SU-DHL-6 (cell line): ENCODE measurements around the gene CDC6.

Source experiments
- CTCF ChIP-seq: fragments of 200-600 bp; sonication (generic); IDR thresholded peaks from one replicate; pipeline ENCODE4 v1.5.1; 2017; ENCODE audit warnings: antibody characterized with exemption, mild to moderate bottlenecking, low read length, moderate library complexity; ENCODE audit not compliant: insufficient read depth, poor library complexity, severe bottlenecking
- EZH2phosphoT487 ChIP-seq: fragments of 200-600 bp; sonication (generic), shearing (Covaris generic); conservative IDR thresholded peaks from 2 replicates; pipeline ENCODE4 v1.6.1; 2018; ENCODE audit warnings: mild to moderate bottlenecking, antibody characterized with exemption, low read length, moderate library complexity, mixed read lengths

GRCh38 chr17:40321961-40322357 lies 34.3 kb downstream of the CDC6 start:
- TF ChIP-seq CTCF (no peak), EZH2phosphoT487 (no peak)
